SU-DHL-6 (cell line): ENCODE measurements around the gene TGFB1.
A peak's percentile ranks its signal among the peaks of the same experiment; 100 is the strongest.

Experiments
- H2AFZ ChIP-seq: fragments of 200-600 bp; sonication (generic); 2 replicates; pipeline ENCODE4 v1.6.1; 2014; ENCODE audit warnings: low read depth, mild to moderate bottlenecking, moderate library complexity, mixed read lengths, antibody characterized with exemption, low read length; ENCODE audit not compliant: severe bottlenecking
- H3F3A ChIP-seq: fragments of 200-600 bp; shearing (Covaris generic); 2 replicates; pipeline ENCODE4 v1.6.0; 2016; ENCODE audit warnings: antibody characterized with exemption, mild to moderate bottlenecking; ENCODE audit not compliant: insufficient read depth
- H3K27ac ChIP-seq: fragments of 200-600 bp; sonication (generic); 2 replicates; pipeline ENCODE4 v1.5.1; 2016; ENCODE audit warnings: low read depth, mild to moderate bottlenecking, low read length, moderate library complexity, mixed read lengths
- H3K27me3 ChIP-seq: fragments of 200-600 bp; sonication (generic), shearing (Covaris generic); 2 replicates; pipeline ENCODE4 v1.6.0; 2014; ENCODE audit warnings: mild to moderate bottlenecking, low read length
- H3K36me3 ChIP-seq: fragments of 200-600 bp; sonication (generic); 2 replicates; pipeline ENCODE4 v1.6.1; 2014; ENCODE audit warnings: mild to moderate bottlenecking, low read length, mixed read lengths
- H3K4me2 ChIP-seq: fragments of 300-600, 200-600 bp; shearing (Covaris generic), sonication (generic); 2 replicates; pipeline ENCODE4 v1.6.0; 2014; ENCODE audit warnings: low read length, low read depth, mild to moderate bottlenecking; ENCODE audit not compliant: poor library complexity, severe bottlenecking
- H3K4me3 ChIP-seq: fragments of 200-600 bp; sonication (generic); 2 replicates; pipeline ENCODE4 v1.5.1; 2014; ENCODE audit warnings: antibody characterized with exemption, low read length, mild to moderate bottlenecking, mixed read lengths; ENCODE audit not compliant: insufficient read depth, poor library complexity, severe bottlenecking
- H3K79me2 ChIP-seq: fragments of 200-600 bp; sonication (generic); 2 replicates; pipeline ENCODE4 v1.6.1; 2014; ENCODE audit warnings: mild to moderate bottlenecking, low read length, moderate library complexity; ENCODE audit not compliant: insufficient read depth
- H3K9ac ChIP-seq: fragments of 200-600 bp; sonication (generic); 2 replicates; pipeline ENCODE4 v1.7.0; 2014; ENCODE audit warnings: mild to moderate bottlenecking, low read length
- H3K9me2 ChIP-seq: fragments of 200-600 bp; sonication (generic); replicated peaks from 2 replicates; pipeline ENCODE4 v1.6.1; 2014; ENCODE audit warnings: low read length; ENCODE audit not compliant: insufficient read depth
- H3K9me3 ChIP-seq: fragments of 200-600 bp; sonication (generic); 2 replicates; pipeline ENCODE4 v1.6.1; 2014; ENCODE audit warnings: low read length, mixed read lengths; ENCODE audit not compliant: insufficient read depth
- H4K20me1 ChIP-seq: fragments of 200-600 bp; sonication (generic); 2 replicates; pipeline ENCODE4 v1.6.1; 2014; ENCODE audit warnings: low read depth, mild to moderate bottlenecking, antibody characterized with exemption, low read length, moderate library complexity, mixed read lengths
- EZH2phosphoT487 ChIP-seq: fragments of 200-600 bp; sonication (generic), shearing (Covaris generic); conservative IDR thresholded peaks from 2 replicates; pipeline ENCODE4 v1.6.1; 2018; ENCODE audit warnings: mild to moderate bottlenecking, antibody characterized with exemption, low read length, moderate library complexity, mixed read lengths
- TF ChIP-seq, protein P1 (sequence below): fragments of 200-600 bp; sonication (generic); IDR thresholded peaks from one replicate; pipeline ENCODE4 v1.5.1; 2017; ENCODE audit warnings: antibody characterized with exemption, mild to moderate bottlenecking, low read length, moderate library complexity; ENCODE audit not compliant: insufficient read depth, poor library complexity, severe bottlenecking

Gene TGFB1

GRCh38 chr19:41398050-41398418 is 44.3 kb upstream of the TGFB1 start:
- Histone ChIP-seq H4K20me1 (no peaks in the 10 kb centered on the region), H3K27me3 (no peaks in the 10 kb centered on the region), H3K36me3 (no peaks in the 10 kb centered on the region), H2AFZ (peak overlapping the region; percentile 77), H3K9me2 (no peaks in the 10 kb centered on the region), H3K79me2 (peaks cover 36% of the 10 kb centered on the region), H3K9me3 (no peaks in the 10 kb centered on the region), H3K27ac (no peak overlapping the region; the same call in 1 of the 2 replicates), H3F3A (0 out of 2 replicates have a peak, but pooled peaks cover 3% of the 10 kb centered on the region), H3K4me2 (peak overlapping the region; percentile 87), H3K9ac (peak overlapping the region; percentile 82), H3K4me3 (peak overlapping the region; percentile 90)
- TF ChIP-seq, protein P1, sequence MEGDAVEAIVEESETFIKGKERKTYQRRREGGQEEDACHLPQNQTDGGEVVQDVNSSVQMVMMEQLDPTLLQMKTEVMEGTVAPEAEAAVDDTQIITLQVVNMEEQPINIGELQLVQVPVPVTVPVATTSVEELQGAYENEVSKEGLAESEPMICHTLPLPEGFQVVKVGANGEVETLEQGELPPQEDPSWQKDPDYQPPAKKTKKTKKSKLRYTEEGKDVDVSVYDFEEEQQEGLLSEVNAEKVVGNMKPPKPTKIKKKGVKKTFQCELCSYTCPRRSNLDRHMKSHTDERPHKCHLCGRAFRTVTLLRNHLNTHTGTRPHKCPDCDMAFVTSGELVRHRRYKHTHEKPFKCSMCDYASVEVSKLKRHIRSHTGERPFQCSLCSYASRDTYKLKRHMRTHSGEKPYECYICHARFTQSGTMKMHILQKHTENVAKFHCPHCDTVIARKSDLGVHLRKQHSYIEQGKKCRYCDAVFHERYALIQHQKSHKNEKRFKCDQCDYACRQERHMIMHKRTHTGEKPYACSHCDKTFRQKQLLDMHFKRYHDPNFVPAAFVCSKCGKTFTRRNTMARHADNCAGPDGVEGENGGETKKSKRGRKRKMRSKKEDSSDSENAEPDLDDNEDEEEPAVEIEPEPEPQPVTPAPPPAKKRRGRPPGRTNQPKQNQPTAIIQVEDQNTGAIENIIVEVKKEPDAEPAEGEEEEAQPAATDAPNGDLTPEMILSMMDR: no peak
- no peak for TF ChIP-seq EZH2phosphoT487

DNA sequence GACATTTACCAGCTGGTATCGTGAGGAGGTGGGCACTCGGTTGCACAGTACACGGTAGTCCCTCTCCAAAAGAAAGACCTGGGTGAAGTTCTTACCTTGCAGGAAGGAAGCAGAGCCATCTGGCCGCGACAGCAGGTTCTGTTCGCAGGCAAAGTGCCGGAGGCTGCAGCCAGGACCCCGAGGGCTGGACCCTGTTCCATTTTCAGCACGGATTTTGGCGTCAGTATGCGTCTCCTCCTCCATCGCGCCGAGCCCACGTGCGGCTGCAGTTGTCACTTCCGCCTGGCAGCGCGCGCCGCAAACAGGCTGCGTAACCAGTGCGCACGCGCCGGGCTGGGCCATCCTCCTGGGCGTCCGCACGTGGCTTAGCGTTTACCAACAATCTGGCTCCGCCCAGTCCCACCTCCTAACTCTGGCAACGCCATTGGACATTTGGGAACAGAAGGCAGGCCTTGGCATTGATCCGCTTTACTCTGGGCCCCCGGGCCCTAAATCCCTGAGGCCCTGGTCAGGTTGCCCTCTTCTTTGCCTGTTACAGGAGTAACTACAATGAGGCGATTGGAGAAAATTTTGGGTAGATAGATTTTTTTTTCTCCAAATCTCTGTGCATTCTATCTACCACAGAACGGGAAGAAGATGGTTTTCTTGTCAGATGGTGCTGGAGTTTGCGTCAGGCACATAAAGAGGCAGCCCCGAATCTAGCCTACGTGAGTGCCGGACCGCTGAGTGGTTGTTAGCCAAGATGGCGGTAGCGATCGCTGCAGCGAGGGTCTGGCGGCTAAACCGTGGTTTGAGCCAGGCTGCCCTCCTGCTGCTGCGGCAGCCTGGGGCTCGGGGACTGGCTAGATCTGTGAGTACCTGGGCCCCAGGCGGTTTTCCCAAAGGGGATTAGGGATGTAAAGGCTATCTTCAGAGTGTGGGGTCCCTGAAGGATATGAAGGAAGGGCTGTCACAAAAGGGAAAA is 43.6 kb upstream of the TGFB1 start, which contains the start of the genes BCKDHA and EXOSC5:
TSS of gene BCKDHA (plus strand) at position 733 of the 964 bp plus-strand sequence. CDS start at position 743, 10 bp downstream.
TSS of gene EXOSC5 (minus strand) at position 274 of the 964 bp plus-strand sequence. CDS start at position 243, 31 bp downstream.
- no peaks in the 10 kb centered on the region for H3K9me2 ChIP-seq
- peak within 1 kb of the TSS; percentile 71 for H3K27ac ChIP-seq
- H3K27me3 ChIP-seq: no peaks in the 10 kb centered on the region
- H3F3A ChIP-seq: 0 out of 2 replicates have a peak, but pooled peaks cover 3% of the 10 kb centered on the region
- no peaks in the 10 kb centered on the region for H3K36me3 ChIP-seq
- peak within 1 kb of the TSS; percentile 77 for H2AFZ ChIP-seq
- H3K9me3 ChIP-seq: no peaks in the 10 kb centered on the region
- peak within 1 kb of the TSS; percentile 82 for H3K9ac ChIP-seq
- peaks cover 36% of the 10 kb centered on the region for H3K79me2 ChIP-seq
- TF ChIP-seq, protein P1: no peak
- TF ChIP-seq EZH2phosphoT487: no peak
- peak within 1 kb of the TSS; percentile 92 for H3K4me3 ChIP-seq
- H4K20me1 ChIP-seq: no peaks in the 10 kb centered on the region
- peak within 1 kb of the TSS; percentile 87 for H3K4me2 ChIP-seq

GRCh38 chr19:41395355-41395754 is 41.6 kb upstream of the TGFB1 start:
- Histone ChIP-seq H3K27me3 (no peaks in the 10 kb centered on the region), H3K4me3 (peak overlapping the region; percentile 92), H3F3A (0 out of 2 replicates have a peak, but pooled peaks cover 3% of the 10 kb centered on the region), H3K9ac (peak overlapping the region; percentile 82), H3K27ac (peak overlapping the region; percentile 19; the same call in 1 of the 2 replicates), H3K4me2 (peak overlapping the region; percentile 87), H4K20me1 (no peaks in the 10 kb centered on the region), H3K79me2 (peaks cover 36% of the 10 kb centered on the region), H3K9me3 (no peaks in the 10 kb centered on the region), H2AFZ (no peak overlapping the region), H3K36me3 (no peaks in the 10 kb centered on the region), H3K9me2 (no peaks in the 10 kb centered on the region)
- no peak for TF ChIP-seq EZH2phosphoT487
- TF ChIP-seq, protein P1: no peak
